K562 (cell line): ENCODE measurements around the gene TANGO6. TPM values are rescaled to one million over a fixed set of nuclear protein-coding genes. Genes with fewer than 3 reads are reported as not detected.

Experiments
- E4F1 ChIP-seq: fragments of 250-450 bp; sonication (Bioruptor Pico); IDR thresholded peaks from 2 replicates; pipeline ENCODE4 v1.5.0; 2021; ENCODE audit warnings: mild to moderate bottlenecking, borderline replicate concordance
- MECOM ChIP-seq: fragments of 250-450 bp; sonication (Bioruptor Pico); IDR thresholded peaks from 2 replicates; pipeline ENCODE4 v1.8.0; 2022; ENCODE audit warnings: inconsistent platforms
- MLX ChIP-seq, 2 experiments: fragments of 450-650 bp in 1 of 2; sonication (generic) in 1 of 2; formaldehyde crosslinking; conservative IDR thresholded peaks; 2 replicates each; pipeline versions ENCODE4 v1.4.0 to v1.8.1; 2020 to 2022; ENCODE audit warnings: mild to moderate bottlenecking in 1 of 2, missing genetic modification reagents in 1 of 2
- MNT ChIP-seq, 2 experiments: fragments of 450-650 bp; conservative IDR thresholded peaks; 2 replicates each; pipeline ENCODE4 v1.6.1; 2017; ENCODE audit warnings: mild to moderate bottlenecking in 2 of 2, moderate library complexity in 2 of 2
- PRPF4 ChIP-seq: fragments of 200-400 bp; formaldehyde crosslinking; IDR thresholded peaks from one replicate; pipeline ENCODE4 v1.6.1; 2017; ENCODE audit warnings: low read length, low read depth, mild to moderate bottlenecking; ENCODE audit not compliant: insufficient read depth, poor library complexity, severe bottlenecking
- SP2 ChIP-seq: IDR thresholded peaks from 2 replicates; pipeline ENCODE4 v1.6.1; 2011; ENCODE audit warnings: mild to moderate bottlenecking, low read depth, low read length, moderate library complexity; ENCODE audit not compliant: poor library complexity, severe bottlenecking; ENCODE audit errors: extremely low read depth
- TAF9B ChIP-seq: fragments of 450-650 bp; IDR thresholded peaks from 2 replicates; pipeline ENCODE4 v1.6.1; 2018; ENCODE audit warnings: mild to moderate bottlenecking; ENCODE audit not compliant: partially characterized antibody
- TRIM25 ChIP-seq: fragments of 450-650 bp; IDR thresholded peaks from 2 replicates; pipeline ENCODE4 v1.7.0; 2016; ENCODE audit warnings: borderline replicate concordance
- TRIM28 ChIP-seq: fragments of 450-650 bp; IDR thresholded peaks from 2 replicates; pipeline ENCODE4 v1.6.1; 2017
- ZBTB11 ChIP-seq, 3 experiments: fragments of 200-800 bp in 1 of 3; fragments of 250-450 bp in 1 of 3; fragments of 450-650 bp in 1 of 3; sonication (Bioruptor Pico) in 1 of 3; sonication (Bioruptor generic) in 1 of 3; formaldehyde crosslinking in 1 of 3; IDR thresholded peaks; 2 replicates each; pipeline versions ENCODE4 v1.6.1 to v1.8.0; 2016 to 2022; ENCODE audit warnings: mild to moderate bottlenecking in 2 of 3, missing genetic modification characterization in 2 of 3, missing compliant biosample characterization in 1 of 3, moderate library complexity in 1 of 3
- ZNF134 ChIP-seq: fragments of 250-450 bp; sonication (Bioruptor Pico); conservative IDR thresholded peaks from 2 replicates; pipeline ENCODE4 v1.4.0; 2020
- ZNF174 ChIP-seq: fragments of 250-450 bp; sonication (Bioruptor Pico); IDR thresholded peaks from 2 replicates; pipeline ENCODE4 v1.4.0; 2020; ENCODE audit warnings: mild to moderate bottlenecking
- ZNF282 ChIP-seq: sonication (generic); formaldehyde crosslinking; IDR thresholded peaks from 2 replicates; pipeline ENCODE4 v1.8.1; 2023; ENCODE audit warnings: missing genetic modification reagents
- ZNF780A ChIP-seq: fragments of 250-450 bp; sonication (Bioruptor Pico); IDR thresholded peaks from 2 replicates; pipeline ENCODE4 v1.5.0; 2021; ENCODE audit warnings: mild to moderate bottlenecking
- polyA plus RNA-seq, 8 experiments: library from polyadenylated mRNA; depleted of rRNA in 4 of 8; stranded (reverse) in 5 of 8; unstranded in 3 of 8; fragments of >200 nt; fragmentation: Nextera tagmentation in 2 of 8; fragmentation: Illumina TruSeq in 1 of 8; extraction: Ambion mirVana in 2 of 8; extraction: Trizol in 1 of 8; gene quantifications; 2 replicates each; pipeline versions ENCODE4 v1.2.1 to v1.2.3, GENCODE V29; 2011 to 2014; ENCODE audit warnings: inconsistent platforms in 1 of 8, missing spikeins in 1 of 8
- total RNA-seq, 7 experiments: library from RNA; depleted of rRNA in 6 of 7; stranded (reverse); fragments of >200 nt in 6 of 7; fragmentation: Illumina TruSeq in 2 of 7; extraction: Trizol in 2 of 7; gene quantifications; 2 replicates each; pipeline versions ENCODE4 v1.2.1 to v1.2.3, GENCODE V29; 2011 to 2021; ENCODE audit warnings: low replicate concordance in 1 of 7

TANGO6 gene
- total and polyA plus RNA-seq, 9 of the 15 experiments (the other 6 are each of a cell fraction or from before 2014, with no cell fraction given), result 1.6 to 15.2 (median 9.6) TPM

GRCh38 chr16:69132424-69133252, 289.3 kb downstream of the TANGO6 start, which contains the start of the genes CHTF8 and UTP4 (continued):
- TF ChIP-seq TRIM25 (no peak), TRIM28 (no peak), ZNF780A (CRISPR knock-in tag) (no peak), MNT (conservative IDR thresholded peaks at IDR 0.05) (peak; percentile 99), ZBTB11 (CRISPR knock-in tag; IDR thresholded peaks at IDR 0.05) (peak; percentile 51 to 88 (median 56); a peak in 3 of 6 replicates), ZNF134 (CRISPR knock-in tag) (no peak), ZNF282 (0 out of 2 replicates have a peak, but pooled peaks have one; percentile 23), MLX (CRISPR knock-in tag; conservative IDR thresholded peaks at IDR 0.05) (0 out of 4 replicates have a peak, but pooled peaks of 1 of the 2 experiments have one; percentile 10), MECOM (no peak), ZNF174 (CRISPR knock-in tag) (no peak), SP2 (no peak), TAF9B (peak; percentile 2), E4F1 (no peak), PRPF4 (peak; percentile 20)
